GM12892 (cell line): Measurements from ENCODE around the gene CAT.

Experiments used
- POLR2AphosphoS5 ChIP-seq: IDR thresholded peaks from 2 replicates; pipeline ENCODE4 v1.6.1; 2011; ENCODE audit warnings: low read depth, low read length, control low read depth
- TAF1 ChIP-seq: IDR thresholded peaks from 2 replicates; pipeline ENCODE4 v1.6.1; 2011; ENCODE audit warnings: low read depth, mild to moderate bottlenecking, control low read depth, low read length, borderline replicate concordance

DNA sequence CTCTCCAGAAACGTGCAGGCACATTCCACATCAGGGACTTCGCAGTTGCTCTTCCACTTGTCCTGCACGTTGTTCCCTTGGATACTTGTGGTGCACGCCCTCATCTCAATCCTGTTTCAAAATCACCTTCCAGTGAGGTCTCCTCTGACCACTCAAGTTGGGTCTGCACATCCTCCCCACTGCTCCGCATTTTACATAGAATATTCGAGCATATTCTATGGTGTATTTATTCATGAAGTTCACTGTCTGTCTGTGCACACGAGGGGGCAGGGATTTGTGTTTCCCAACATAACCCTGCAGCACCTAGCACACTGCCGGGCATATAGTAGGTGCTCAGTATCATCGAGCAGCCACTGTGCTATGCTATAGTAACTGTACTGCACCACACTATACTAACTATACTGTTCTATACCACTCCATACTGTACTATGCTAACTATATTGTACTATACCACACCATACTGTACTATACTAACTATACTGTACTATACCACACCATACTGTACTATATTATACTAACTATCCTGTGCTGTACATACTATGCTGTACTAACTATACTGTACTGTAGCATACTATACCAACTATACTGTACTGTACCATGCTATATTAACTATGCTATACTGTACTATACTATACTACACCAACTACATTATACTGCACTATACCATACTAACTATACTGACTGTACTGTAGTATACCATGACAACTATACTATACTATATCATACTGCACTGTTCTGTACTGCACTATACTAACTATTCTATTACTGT is 44.6 kb downstream of the CAT start:
- TF ChIP-seq POLR2AphosphoS5 (no peak), TAF1 (no peak)
